Measurements from ENCODE around the gene FUT7.
A peak's percentile ranks its signal among the peaks of the same experiment; 100 is the strongest.

The FUT7 gene, protein sequence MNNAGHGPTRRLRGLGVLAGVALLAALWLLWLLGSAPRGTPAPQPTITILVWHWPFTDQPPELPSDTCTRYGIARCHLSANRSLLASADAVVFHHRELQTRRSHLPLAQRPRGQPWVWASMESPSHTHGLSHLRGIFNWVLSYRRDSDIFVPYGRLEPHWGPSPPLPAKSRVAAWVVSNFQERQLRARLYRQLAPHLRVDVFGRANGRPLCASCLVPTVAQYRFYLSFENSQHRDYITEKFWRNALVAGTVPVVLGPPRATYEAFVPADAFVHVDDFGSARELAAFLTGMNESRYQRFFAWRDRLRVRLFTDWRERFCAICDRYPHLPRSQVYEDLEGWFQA

GRCh38 chr9:137031904-137032640 is at the start of gene FUT7:
FUT7 (minus strand) TSS chr9:137032088; CDS start chr9:137031991, 97 bp downstream.
- DNase-seq = no peak

GRCh38 chr9:137080260-137081122 is 48.6 kb upstream of the FUT7 start:
- DNase-seq = no peak

- DNase-seq = no peak
These were observed 47.5 kb upstream of the FUT7 start for GRCh38 chr9:137079401-137079787.

- DNase-seq = no peak
These were observed 47.0 kb upstream of the FUT7 start for GRCh38 chr9:137078701-137079400.

- DNase-seq = no peak
These were observed 46.1 kb upstream of the FUT7 start for GRCh38 chr9:137077758-137078693.

- no peak for DNase-seq
These were observed 45.3 kb upstream of the FUT7 start, which contains the start of gene UAP1L1 for GRCh38 chr9:137077010-137077747. UAP1L1 (plus strand) TSS chr9:137077517; CDS start chr9:137077533, 16 bp downstream.

- no peak for DNase-seq
These were observed 44.7 kb upstream of the FUT7 start for GRCh38 chr9:137076636-137077009.

GRCh38 chr9:137075275-137075775 is 43.4 kb upstream of the FUT7 start:
- DNase-seq = no peak

DNA sequence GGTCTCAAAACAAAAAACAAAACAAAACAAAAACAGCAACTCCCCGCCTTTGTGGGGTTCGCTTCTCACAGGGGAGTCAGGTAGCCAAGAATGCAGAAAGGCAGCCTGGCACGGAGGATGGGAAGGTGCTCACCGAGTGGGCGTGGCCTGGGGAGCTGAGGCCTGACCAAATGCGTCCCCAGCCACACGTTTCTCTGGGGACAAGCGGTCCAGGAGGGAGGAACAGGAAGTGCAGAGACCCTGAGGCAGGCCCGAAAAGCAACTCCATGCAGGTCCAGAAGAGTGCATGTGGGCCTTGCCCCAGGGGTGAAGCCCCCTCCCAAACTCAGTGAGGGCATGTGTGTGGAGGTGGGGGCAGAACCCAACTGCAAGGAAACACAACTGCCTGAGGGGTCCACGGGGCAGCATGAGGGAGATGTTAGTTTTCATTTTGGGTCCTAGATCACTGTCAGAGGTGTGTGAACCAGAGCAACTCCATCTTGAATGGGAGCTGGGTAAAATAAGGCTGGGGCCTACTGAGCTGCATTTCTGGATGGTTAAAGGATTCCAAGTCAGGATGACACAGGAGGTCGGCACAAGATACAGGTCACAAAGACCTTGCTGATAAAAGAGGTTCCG is 42.9 kb upstream of the FUT7 start:
- no peak for DNase-seq

DNA sequence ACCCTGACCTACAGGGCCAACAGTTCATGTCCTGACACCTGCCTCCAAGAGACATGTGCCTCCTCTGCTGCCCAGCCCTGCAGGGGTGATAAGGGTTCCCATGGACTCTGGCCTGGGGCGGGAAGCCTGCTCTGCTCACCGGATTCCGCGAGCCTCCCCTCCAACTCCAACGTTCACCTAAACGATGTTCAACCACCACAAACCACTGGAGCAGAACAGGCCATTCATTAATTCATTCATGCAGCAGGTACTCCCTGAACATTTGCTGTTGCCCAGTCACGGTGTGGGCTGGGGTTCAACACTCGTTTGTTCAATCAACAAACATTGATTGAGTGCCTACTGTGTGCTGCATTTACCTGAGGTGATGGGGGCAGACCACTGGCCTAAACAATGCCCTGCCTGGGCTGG is 42.1 kb upstream of the FUT7 start:
- no peak for DNase-seq

GRCh38 chr9:137071282-137071681 is 39.4 kb upstream of the FUT7 start:
- DNase-seq = no peak

GRCh38 chr9:137070906-137071275 is 39.0 kb upstream of the FUT7 start:
- DNase-seq = peak; percentile 88

- DNase-seq = peak; percentile 91
These were observed 38.5 kb upstream of the FUT7 start, which contains the start of gene SAPCD2 for GRCh38 chr9:137070201-137070905. SAPCD2 (minus strand) TSS chr9:137070557; CDS start chr9:137070460, 97 bp downstream.

DNA sequence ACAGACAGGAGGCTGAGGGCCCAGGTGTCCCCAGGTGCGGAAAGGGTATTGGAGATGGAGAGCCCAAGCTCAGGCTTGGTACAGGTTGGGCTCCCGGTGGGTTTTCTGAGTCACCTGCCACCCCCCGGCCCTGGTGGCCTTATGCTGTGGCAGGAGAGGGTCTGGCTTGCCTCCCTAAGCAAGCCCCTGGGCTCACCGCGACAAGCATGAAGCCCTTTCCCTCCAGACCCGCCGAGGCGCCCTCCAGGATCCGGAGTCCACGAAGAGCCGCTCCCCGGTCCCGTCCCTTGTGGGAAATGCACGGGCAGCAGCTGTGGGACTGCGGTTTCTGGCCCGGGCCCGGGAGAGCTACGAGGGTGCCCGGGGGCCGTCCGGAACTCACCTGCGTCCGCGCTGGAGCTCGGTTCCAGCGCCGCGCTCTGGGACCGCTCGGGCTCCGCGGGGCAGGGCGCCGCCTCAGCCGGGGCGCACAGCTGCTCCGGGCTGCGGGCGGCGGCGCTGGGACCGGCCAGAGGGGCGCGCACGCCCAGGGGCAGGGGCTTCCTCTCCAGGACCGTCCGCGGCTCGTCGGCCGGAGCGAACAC is 37.7 kb upstream of the FUT7 start:
- DNase-seq = no peak

DNA sequence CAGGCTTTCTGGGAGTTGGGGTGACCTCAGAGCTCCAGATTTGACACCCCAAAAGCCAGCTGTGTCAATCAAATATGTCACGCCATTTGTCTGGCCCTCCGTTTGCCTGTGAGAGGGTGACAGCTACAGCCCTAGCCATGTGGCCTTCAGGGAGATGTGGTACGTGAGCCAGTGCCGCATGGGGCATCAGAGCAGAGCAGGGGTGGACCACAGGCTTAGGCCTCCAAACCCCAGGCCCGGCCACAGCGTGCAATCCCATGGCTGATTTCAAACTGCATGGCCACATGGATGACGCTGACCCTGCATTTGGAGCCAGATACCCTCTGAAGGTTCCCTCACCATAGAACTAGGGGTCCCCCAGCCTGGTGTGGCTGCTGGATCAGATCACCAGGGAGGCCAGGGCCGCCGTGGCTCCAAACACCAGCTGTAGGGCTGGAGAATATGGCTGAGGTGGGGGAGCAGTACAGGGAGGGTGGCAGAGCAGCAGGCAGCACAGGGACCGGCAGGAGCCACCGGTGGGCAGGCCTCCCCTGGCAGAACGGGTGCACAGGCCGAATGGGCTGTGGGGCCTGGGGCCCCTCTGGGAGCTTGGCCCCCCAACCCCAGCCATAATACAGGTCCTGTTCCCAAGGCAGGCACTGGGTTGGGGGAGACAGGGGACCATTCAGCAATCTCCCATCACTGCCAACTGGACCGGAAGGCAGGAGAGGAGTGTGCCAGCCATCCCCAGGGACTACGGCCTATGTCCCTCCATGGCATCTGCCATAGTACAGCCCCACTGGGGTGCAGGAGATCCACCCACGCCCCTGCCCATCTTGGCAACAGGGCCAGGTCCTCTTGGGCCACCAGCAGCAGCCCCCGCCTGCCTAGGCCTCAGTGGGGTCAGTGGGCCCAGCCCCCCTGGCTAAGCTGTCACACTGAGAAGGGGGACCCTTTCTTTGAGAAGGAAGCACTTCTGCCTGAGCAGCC is 36.9 kb upstream of the FUT7 start:
- no peak for DNase-seq

GRCh38 chr9:137067860-137068538 is 36.1 kb upstream of the FUT7 start:
- peak; percentile 74 for DNase-seq
